HepG2 (cell line): ENCODE data around the gene GGPS1. TPM values are rescaled to one million over a fixed set of nuclear protein-coding genes. Genes with fewer than 3 reads are reported as not detected.

Experiments
- GATA4 ChIP-seq: sonication (generic); IDR thresholded peaks from 2 replicates; pipeline ENCODE4 v1.6.1; 2016; ENCODE audit warnings: antibody characterized with exemption, low read depth, borderline replicate concordance
- GTF2F1 ChIP-seq: fragments of 150-350 bp; IDR thresholded peaks from 2 replicates; pipeline ENCODE4 v1.6.1; 2014; ENCODE audit warnings: low read length
- JUND ChIP-seq: sonication (generic); formaldehyde crosslinking; IDR thresholded peaks from 2 replicates; pipeline ENCODE4 v1.8.0; 2022; ENCODE audit warnings: mild to moderate bottlenecking, missing genetic modification reagents
- MATR3 ChIP-seq: sonication (generic); formaldehyde crosslinking; IDR thresholded peaks from 2 replicates; pipeline ENCODE4 v1.4.0; 2020; ENCODE audit warnings: missing genetic modification reagents
- MTF1 ChIP-seq: sonication (generic); formaldehyde crosslinking; IDR thresholded peaks from 2 replicates; pipeline ENCODE4 v1.5.0; 2020; ENCODE audit warnings: missing genetic modification reagents
- NAIF1 ChIP-seq: sonication (generic); formaldehyde crosslinking; IDR thresholded peaks from 2 replicates; pipeline ENCODE4 v1.5.0; 2020; ENCODE audit warnings: mild to moderate bottlenecking, missing genetic modification reagents, borderline replicate concordance
- NCOA5 ChIP-seq: sonication (generic); formaldehyde crosslinking; IDR thresholded peaks from 2 replicates; pipeline ENCODE4 v1.4.0; 2020; ENCODE audit warnings: missing genetic modification reagents
- PPARG ChIP-seq: conservative IDR thresholded peaks from 2 replicates; pipeline ENCODE4 v1.6.1; 2016; ENCODE audit warnings: missing biosample characterization, missing genetic modification reagents
- RFX1 ChIP-seq: fragments of 450-650 bp; IDR thresholded peaks from 2 replicates; pipeline ENCODE4 v1.6.1; 2017
- SALL1 ChIP-seq: sonication (generic); formaldehyde crosslinking; IDR thresholded peaks from 2 replicates; pipeline ENCODE4 v1.8.0; 2022; ENCODE audit warnings: mild to moderate bottlenecking, missing genetic modification reagents
- SNRNP70 ChIP-seq: fragments of 200-400 bp; formaldehyde crosslinking; IDR thresholded peaks from 2 replicates; pipeline ENCODE4 v1.6.1; 2017; ENCODE audit warnings: mild to moderate bottlenecking, low read depth, low read length, moderate library complexity
- SP1 ChIP-seq, 2 experiments: fragments of 450-650 bp in 1 of 2; sonication (generic) in 1 of 2; formaldehyde crosslinking in 1 of 2; IDR thresholded peaks; 2 replicates each; pipeline versions ENCODE4 v1.4.0 to v1.6.1; 2016 to 2020; ENCODE audit warnings: missing genetic modification reagents in 1 of 2
- ZBTB38 ChIP-seq: sonication (generic); formaldehyde crosslinking; IDR thresholded peaks from 2 replicates; pipeline ENCODE4 v1.5.1; 2020; ENCODE audit warnings: mild to moderate bottlenecking, missing genetic modification reagents
- ZMAT3 ChIP-seq: sonication (generic); formaldehyde crosslinking; conservative IDR thresholded peaks from 2 replicates; pipeline ENCODE4 v1.7.0; 2021; ENCODE audit warnings: missing genetic modification reagents
- ZNF274 ChIP-seq: sonication (generic); formaldehyde crosslinking; IDR thresholded peaks from 2 replicates; pipeline ENCODE4 v1.5.1; 2020; ENCODE audit warnings: mild to moderate bottlenecking, missing genetic modification reagents
- ZNF335 ChIP-seq: sonication (generic); formaldehyde crosslinking; IDR thresholded peaks from 2 replicates; pipeline ENCODE4 v1.4.0; 2020; ENCODE audit warnings: missing genetic modification reagents
- ZNF451 ChIP-seq: sonication (generic); formaldehyde crosslinking; IDR thresholded peaks from 2 replicates; pipeline ENCODE4 v1.5.0; 2020; ENCODE audit warnings: mild to moderate bottlenecking, missing genetic modification reagents
- ZNF550 ChIP-seq: sonication (generic); formaldehyde crosslinking; IDR thresholded peaks from 2 replicates; pipeline ENCODE4 v1.4.0; 2020; ENCODE audit warnings: mild to moderate bottlenecking, missing genetic modification reagents, borderline replicate concordance
- ZNF616 ChIP-seq: sonication (generic); formaldehyde crosslinking; IDR thresholded peaks from 2 replicates; pipeline ENCODE4 v1.5.0; 2020; ENCODE audit warnings: low read depth, mild to moderate bottlenecking, missing genetic modification reagents
- ZNF629 ChIP-seq: sonication (generic); formaldehyde crosslinking; conservative IDR thresholded peaks from 2 replicates; pipeline ENCODE4 v1.5.0; 2020; ENCODE audit warnings: missing genetic modification reagents
- ZNF644 ChIP-seq: IDR thresholded peaks from 2 replicates; pipeline ENCODE4 v1.6.1; 2016; ENCODE audit warnings: low read depth
- ZNF652 ChIP-seq: IDR thresholded peaks from 2 replicates; pipeline ENCODE4 v1.6.1; 2016; ENCODE audit warnings: low read depth, borderline replicate concordance
- ZNF713 ChIP-seq: sonication (generic); formaldehyde crosslinking; IDR thresholded peaks from 2 replicates; pipeline ENCODE4 v1.4.0; 2020; ENCODE audit warnings: mild to moderate bottlenecking, missing genetic modification reagents
- ZNF720 ChIP-seq: sonication (generic); formaldehyde crosslinking; IDR thresholded peaks from 2 replicates; pipeline ENCODE4 v1.4.0; 2020; ENCODE audit warnings: missing genetic modification reagents
- ZNF746 ChIP-seq: sonication (generic); formaldehyde crosslinking; IDR thresholded peaks from 2 replicates; pipeline ENCODE4 v1.8.0; 2022; ENCODE audit warnings: mild to moderate bottlenecking, missing genetic modification reagents
- ZSCAN29 ChIP-seq: sonication (generic); formaldehyde crosslinking; conservative IDR thresholded peaks from 2 replicates; pipeline ENCODE4 v1.4.0; 2020; ENCODE audit warnings: mild to moderate bottlenecking, missing genetic modification reagents
- polyA plus RNA-seq, 8 experiments: library from polyadenylated mRNA; depleted of rRNA in 3 of 8; stranded (reverse) in 7 of 8; unstranded in 1 of 8; fragments of >200 nt; fragmentation: Illumina TruSeq in 4 of 8; extraction: Trizol in 4 of 8; gene quantifications; 2 replicates each; pipeline versions ENCODE4 v1.2.1 to v1.2.3, GENCODE V29; 2011 to 2016; ENCODE audit warnings: low read depth in 4 of 8, missing spikeins in 1 of 8, mixed read lengths in 1 of 8; ENCODE audit not compliant: insufficient read depth in 1 of 8
- total RNA-seq, 5 experiments: library from RNA; depleted of rRNA; stranded (reverse); fragments of >200 nt; fragmentation: Illumina TruSeq; extraction: Trizol; gene quantifications; 2 replicates each; pipeline ENCODE4 v1.2.3, GENCODE V29; 2016; ENCODE audit warnings: low read depth in 1 of 5
- TF ChIP-seq, protein P1 (sequence below), 2 experiments: fragments of 450-650 bp in 1 of 2; sonication (generic) in 1 of 2; formaldehyde crosslinking; IDR thresholded peaks; 2 replicates each; pipeline versions ENCODE4 v1.5.0 to v1.8.0; 2020 to 2022; ENCODE audit warnings: mild to moderate bottlenecking in 1 of 2, missing genetic modification reagents in 1 of 2
- TF ChIP-seq, protein P2 (sequence below): sonication (generic); formaldehyde crosslinking; IDR thresholded peaks from 2 replicates; pipeline ENCODE4 v1.5.1; 2020; ENCODE audit warnings: mild to moderate bottlenecking, moderate library complexity, missing genetic modification reagents
- TF ChIP-seq, protein P3 (sequence below): IDR thresholded peaks from 2 replicates; pipeline ENCODE4 v1.6.1; 2012; ENCODE audit warnings: low read depth, low read length, improper control_type of control experiment
- TF ChIP-seq, protein P4 (sequence below): sonication (generic); IDR thresholded peaks from 2 replicates; pipeline ENCODE4 v1.6.1; 2016; ENCODE audit warnings: low read depth, borderline replicate concordance

GGPS1 gene
- total and polyA plus RNA-seq, 2 of the 13 experiments (the other 11 are each of a cell fraction or from before 2014, with no cell fraction given): 28.8 to 42.6 TPM

DNA sequence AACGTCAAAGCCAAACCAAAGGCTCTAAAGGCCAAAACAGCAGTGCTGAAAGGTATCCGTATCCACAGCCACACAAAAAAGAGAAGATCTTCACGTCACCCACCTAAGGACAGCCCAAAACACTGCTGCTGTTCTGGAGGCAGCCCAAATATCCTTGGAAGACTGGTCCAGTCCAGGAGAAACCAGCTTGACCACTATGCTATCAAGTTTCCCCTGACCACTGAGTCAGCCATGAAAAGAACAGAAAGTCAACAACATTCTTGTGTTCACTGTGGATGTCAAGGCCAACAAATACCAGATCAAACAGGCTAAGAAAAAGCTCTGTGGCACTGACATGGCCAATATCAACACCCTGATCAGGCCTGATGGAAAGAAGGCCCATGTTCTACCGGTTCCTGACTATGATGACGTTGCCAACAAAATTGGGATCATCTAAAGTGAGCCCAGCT lies 32.4 kb upstream of the GGPS1 start (continued):
- TF ChIP-seq GTF2F1 (no peak), ZNF550 (CRISPR knock-in tag) (no peak), ZNF720 (no peak), ZNF335 (CRISPR knock-in tag) (no peak), ZNF746 (CRISPR knock-in tag) (no peak), ZNF713 (no peak), NCOA5 (CRISPR knock-in tag) (no peak), ZBTB38 (CRISPR knock-in tag) (no peak), ZNF274 (CRISPR knock-in tag) (no peak), ZNF629 (no peak), ZNF652 (CRISPR knock-in tag) (no peak), MATR3 (no peak), GATA4 (no peak), ZMAT3 (CRISPR knock-in tag) (no peak), SNRNP70 (no peak), SP1 (IDR thresholded peaks at IDR 0.05) (no peak), SP1 (CRISPR knock-in tag; IDR thresholded peaks at IDR 0.05) (no peak), JUND (CRISPR knock-in tag) (peak; percentile 83), MTF1 (CRISPR knock-in tag) (no peak), RFX1 (no peak), ZNF451 (CRISPR knock-in tag) (no peak), ZNF616 (no peak), SALL1 (CRISPR knock-in tag) (peak; percentile 93), ZNF644 (CRISPR knock-in tag) (peak; percentile 100), PPARG (CRISPR knock-in tag) (peak; percentile 68; the same call in 1 of the 2 replicates), ZSCAN29 (CRISPR knock-in tag) (no peak), NAIF1 (CRISPR knock-in tag) (no peak)
- TF ChIP-seq, protein P1, sequence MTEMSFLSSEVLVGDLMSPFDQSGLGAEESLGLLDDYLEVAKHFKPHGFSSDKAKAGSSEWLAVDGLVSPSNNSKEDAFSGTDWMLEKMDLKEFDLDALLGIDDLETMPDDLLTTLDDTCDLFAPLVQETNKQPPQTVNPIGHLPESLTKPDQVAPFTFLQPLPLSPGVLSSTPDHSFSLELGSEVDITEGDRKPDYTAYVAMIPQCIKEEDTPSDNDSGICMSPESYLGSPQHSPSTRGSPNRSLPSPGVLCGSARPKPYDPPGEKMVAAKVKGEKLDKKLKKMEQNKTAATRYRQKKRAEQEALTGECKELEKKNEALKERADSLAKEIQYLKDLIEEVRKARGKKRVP (CRISPR knock-in tag; IDR thresholded peaks at IDR 0.05): 0 out of 4 replicates have a peak, but pooled peaks of 1 of the 2 experiments have one; percentile 22
- TF ChIP-seq, protein P2, sequence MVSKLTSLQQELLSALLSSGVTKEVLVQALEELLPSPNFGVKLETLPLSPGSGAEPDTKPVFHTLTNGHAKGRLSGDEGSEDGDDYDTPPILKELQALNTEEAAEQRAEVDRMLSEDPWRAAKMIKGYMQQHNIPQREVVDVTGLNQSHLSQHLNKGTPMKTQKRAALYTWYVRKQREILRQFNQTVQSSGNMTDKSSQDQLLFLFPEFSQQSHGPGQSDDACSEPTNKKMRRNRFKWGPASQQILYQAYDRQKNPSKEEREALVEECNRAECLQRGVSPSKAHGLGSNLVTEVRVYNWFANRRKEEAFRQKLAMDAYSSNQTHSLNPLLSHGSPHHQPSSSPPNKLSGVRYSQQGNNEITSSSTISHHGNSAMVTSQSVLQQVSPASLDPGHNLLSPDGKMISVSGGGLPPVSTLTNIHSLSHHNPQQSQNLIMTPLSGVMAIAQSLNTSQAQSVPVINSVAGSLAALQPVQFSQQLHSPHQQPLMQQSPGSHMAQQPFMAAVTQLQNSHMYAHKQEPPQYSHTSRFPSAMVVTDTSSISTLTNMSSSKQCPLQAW (CRISPR knock-in tag): peak; percentile 90
- TF ChIP-seq, protein P3, sequence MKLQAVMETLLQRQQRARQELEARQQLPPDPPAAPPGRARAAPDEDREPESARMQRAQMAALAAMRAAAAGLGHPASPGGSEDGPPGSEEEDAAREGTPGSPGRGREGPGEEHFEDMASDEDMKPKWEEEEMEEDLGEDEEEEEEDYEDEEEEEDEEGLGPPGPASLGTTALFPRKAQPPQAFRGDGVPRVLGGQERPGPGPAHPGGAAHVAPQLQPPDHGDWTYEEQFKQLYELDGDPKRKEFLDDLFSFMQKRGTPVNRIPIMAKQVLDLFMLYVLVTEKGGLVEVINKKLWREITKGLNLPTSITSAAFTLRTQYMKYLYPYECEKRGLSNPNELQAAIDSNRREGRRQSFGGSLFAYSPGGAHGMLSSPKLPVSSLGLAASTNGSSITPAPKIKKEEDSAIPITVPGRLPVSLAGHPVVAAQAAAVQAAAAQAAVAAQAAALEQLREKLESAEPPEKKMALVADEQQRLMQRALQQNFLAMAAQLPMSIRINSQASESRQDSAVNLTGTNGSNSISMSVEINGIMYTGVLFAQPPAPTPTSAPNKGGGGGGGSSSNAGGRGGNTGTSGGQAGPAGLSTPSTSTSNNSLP: peak; percentile 93
- TF ChIP-seq, protein P4, sequence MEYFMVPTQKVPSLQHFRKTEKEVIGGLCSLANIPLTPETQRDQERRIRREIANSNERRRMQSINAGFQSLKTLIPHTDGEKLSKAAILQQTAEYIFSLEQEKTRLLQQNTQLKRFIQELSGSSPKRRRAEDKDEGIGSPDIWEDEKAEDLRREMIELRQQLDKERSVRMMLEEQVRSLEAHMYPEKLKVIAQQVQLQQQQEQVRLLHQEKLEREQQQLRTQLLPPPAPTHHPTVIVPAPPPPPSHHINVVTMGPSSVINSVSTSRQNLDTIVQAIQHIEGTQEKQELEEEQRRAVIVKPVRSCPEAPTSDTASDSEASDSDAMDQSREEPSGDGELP: peak; percentile 26; the same call in 1 of the 2 replicates
